DMS79 treated with DMSO at 0.1 percent for 48 hours (cell line): ENCODE measurements around the gene RNF123.

Source experiments
- DNase-seq: peaks from one replicate; lab custom pipeline; 2025; lab: John Stamatoyannopoulos, UW

Gene RNF123

DNA sequence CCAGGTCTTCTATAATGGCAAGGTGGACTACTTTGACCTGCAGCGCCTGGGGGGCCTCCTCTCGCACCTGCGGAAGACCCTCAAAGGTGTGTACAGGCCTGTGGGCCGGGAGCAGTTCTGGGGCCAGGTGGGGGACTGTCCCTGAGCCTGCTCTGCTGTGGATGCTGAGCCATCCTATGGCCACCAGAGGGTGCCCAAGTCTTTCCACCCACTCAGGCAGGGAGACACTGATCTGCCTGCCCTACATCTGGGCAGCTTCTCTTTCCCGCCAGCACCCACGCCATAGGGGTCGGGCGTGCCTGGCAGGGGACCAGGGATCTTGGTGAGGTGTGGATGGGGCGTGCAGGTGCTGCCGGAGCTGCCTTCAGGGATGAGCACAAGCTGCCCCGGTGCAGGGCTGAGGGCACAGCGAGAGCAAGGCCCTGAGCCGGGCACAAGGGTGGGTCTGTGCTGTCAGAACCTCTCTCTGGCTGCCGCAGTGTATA is 14.1 kb downstream of the RNF123 start:
- DNase-seq, result peak; percentile 17

- DNase-seq, result no peak
Measured at GRCh38 chr3:49703956-49704355, 14.6 kb downstream of the RNF123 start.

- no peak for DNase-seq
Measured at GRCh38 chr3:49704629-49705028, 15.3 kb downstream of the RNF123 start.

DNA sequence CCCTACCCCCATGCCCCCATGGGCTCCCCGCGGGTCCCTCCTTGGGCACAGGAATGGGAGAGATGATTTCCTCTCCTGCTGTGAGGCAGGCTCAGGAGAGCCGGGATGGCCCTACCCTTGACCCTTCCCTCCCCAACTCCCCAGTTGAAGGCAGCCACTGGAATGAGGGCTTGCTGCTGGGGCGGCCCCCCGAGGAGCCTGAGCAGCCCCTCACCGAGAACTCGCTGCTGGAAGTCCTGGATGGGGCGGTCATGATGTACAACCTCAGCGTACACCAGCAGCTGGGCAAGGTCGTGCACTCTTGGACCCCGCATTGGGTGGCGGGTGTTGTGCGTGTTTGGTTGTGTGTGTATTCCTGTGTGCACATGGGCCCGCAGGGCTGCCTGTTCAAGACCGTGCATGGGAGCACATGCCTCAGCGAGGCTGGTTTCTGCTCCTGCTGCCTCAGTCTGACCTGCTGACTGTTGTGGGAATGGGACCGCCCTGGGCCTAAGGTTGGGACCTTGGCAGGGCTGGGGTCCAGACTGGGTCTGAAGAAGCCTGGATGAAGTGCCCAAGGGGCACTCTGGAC is 16.1 kb downstream of the RNF123 start:
- DNase-seq, result no peak

DNA sequence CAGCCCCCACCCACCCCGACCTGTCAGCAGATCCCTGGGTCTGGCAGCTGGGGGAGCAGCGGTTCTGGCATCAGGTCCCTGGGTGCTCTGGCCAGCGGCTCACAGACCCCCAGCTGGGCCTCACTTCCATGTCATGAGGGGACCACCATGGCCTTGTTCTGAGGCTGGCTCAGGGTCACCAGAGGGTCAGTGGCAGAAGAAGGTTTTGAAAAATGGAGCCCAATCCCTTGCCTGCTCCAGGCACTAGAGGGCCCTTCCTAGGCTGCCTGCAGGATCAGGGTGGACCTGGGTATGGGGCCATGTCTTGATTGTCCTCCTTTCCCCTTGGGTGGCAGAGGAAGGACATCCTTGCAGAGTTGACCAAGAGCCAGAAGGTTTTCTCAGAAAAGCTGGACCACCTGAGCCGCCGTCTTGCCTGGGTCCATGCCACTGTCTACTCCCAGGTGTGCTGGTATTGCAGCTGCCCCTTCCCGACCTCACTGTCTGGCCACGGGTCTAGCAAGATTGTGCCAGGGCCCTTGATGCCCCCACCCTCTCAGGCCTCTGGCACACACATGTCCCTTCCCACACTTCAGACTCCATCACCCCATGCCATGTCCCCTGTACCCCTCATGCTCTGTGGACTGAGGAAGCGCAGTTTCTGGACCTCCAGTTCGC is 17.2 kb downstream of the RNF123 start:
- DNase-seq, result no peak

DNA sequence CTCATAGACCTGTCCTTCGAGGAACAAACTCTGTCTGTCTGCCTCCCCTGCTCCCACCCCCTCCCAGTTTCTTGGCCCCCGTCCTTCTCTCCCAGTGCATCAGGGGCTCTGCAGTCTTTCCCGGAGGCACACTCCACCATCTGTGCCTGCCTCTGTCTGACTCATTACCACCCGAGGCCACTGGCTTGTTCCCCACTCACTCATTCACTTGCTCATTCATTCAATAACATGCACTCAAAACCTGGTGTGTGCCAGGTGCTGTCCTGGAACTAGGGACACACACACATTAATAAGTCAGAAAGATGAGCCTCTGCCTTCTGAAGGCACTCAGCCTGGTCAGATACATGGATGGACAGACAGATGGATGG is 17.7 kb downstream of the RNF123 start:
- no peak for DNase-seq

DNA sequence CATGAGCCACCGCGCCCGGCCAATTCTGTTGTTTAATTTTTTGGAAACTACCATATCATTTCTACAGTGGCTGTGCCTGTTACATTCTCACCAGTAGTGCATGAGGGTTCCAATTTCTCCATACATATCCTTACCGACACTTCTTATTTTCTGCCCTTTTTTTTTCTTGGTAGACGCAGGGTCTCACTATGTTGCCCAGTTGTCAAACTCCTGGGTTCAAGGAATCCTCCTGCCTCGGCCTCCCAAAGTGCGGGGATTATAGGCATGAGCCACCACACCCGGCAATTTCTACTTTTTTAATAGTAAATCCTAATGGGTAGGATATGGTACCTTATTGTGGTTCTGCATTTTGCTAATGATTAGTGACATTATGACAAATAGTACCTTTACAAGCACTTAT is 20.5 kb downstream of the RNF123 start:
- DNase-seq, result no peak

DNA sequence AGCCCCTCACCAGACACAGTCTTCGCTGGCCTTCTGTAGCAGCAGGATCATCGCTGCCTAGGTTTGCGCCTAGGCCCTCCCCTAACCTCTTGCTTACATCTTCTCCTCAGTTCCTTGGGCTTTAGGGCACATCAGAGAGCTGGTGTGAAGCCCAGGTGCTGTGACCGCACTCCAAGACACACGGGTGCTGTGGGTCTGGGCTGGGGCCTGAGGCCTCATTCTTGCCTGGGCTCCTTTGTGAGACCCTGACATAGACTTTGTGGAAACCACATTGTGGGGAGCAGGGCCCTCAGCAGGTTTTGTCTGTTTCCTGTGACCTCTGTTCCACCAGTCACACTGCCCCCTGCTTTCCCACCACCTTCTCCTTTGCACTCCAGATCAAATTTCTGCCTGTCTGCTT is 22.1 kb downstream of the RNF123 start:
- DNase-seq, result no peak

GRCh38 chr3:49712166-49712565 is 22.8 kb downstream of the RNF123 start:
- DNase-seq, result no peak

DNA sequence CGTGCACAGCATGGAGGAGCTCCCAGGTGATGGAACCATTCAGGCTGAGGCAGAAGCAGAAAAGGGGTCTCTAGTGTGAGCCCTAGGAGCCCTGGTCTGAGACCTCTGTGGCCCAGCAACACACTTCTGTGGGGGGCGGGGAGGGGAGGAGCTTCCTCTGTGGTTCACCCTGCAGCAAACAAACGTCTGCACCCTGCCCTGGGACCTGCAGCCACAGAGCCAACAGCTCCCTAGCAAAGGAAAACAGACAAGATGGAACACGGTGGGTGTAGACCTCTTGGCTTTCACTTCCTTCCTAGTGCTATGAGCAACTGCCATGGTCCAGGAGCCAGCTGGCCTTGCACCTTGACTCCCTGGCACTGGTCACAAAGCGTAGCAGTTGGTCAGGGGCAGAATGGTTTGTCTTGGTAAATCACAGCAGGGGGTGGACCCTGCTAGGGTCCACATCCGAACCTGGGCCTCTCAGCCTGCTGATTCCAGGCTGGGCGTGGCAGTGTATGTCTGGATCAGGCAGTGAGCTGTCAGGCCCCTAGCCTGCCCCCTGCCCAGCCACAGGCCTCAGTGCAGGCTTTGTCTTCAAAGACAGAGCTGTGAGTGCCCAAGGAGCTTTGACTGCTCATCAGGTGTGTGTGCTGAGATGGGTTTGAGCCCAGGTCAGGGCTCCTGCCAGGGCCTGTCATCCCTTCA is 23.4 kb downstream of the RNF123 start:
- no peak for DNase-seq

DNA sequence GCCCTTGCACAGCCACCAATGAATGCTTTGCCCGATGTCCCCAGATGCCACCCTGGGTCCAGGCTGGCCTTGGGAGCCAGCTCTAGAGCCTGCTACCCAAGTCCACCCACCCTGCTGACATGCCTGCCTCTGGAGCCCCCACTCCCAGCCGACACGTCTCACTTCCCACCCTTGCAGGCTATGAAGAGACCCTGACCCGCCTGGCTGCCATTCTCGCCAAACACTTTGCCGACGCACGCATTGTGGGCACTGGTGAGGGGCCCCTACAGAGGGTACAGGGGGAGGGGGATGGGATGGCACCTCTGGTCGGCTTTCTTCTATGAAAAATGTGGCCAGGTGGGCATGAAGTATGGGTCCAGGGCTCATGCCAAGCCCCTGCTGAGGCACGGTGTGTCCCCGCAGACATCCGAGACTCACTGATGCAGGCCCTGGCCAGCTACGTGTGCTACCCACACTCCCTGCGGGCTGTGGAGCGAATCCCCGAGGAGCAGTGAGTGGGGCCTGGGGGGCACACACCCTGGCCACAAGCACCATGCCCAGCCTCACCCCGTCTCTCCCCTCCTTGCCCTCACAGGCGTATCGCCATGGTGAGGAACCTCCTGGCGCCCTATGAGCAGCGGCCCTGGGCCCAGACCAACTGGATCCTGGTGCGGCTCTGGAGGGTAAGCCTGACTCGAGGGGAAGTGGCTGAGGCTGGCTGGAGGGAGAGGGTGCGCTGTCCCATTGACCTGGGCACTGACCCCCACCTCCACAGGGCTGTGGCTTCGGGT is 24.2 kb downstream of the RNF123 start:
- no peak for DNase-seq

DNA sequence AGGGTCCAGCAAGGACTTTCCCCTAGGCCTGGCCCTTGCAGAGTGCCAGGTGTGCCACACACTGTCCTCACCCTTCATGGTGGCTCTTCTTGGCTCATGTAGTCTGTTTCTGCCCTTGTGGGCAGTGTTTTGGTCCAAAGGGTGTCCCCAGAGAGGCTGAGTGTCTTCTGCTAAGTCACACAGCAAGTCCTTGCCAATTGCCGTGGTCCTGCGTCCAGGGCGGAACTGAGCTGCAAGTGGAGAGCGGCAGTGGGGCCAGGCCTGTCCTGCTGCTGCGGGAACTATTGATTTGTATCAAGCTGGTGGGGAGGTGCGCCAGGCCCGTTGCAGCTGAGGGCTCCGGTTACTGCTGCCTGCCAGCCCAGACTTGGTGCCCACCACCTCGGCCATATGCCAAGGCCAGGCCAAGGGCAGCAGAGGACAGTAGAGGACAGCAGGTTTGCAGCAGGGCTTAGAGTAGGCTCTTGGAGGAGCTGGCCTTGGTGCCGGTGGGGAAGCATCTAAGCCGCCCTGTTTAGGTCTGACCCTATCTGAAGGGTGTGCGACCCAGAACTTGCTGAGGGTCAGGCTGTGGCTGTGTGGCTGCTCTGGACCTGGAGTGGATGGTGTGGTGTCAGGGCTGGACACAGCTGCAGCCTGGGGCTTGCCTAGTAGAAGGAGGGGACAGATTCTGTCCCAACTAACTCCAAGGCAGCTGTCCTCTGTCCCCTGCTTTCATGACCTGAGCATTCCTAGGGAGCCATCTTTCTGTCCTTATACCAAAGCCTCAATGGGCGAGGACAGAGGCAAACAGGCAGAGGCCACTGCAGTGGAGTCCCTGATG is 25.6 kb downstream of the RNF123 start:
- DNase-seq, result no peak

DNA sequence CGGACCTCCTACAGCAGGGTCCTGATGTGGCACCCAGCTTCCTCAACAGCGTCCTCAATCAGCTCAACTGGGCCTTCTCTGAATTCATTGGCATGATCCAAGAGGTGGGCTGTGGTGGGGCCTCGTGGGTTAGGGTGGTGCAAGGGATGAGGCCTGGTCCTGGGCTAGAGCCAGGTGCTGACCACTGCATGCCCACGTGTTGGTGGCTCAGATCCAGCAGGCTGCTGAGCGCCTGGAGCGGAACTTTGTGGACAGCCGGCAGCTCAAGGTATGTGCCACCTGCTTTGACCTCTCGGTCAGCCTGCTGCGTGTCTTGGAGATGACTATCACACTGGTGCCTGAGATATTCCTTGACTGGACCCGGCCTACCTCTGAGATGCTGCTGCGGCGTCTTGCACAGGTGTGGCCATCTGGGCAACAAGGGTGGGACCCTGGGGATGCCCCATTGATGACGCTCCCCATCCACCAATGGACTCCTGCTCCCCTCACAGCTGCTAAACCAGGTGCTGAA is 26.3 kb downstream of the RNF123 start:
- DNase-seq, result no peak

GRCh38 chr3:49716169-49716568 is 26.8 kb downstream of the RNF123 start:
- no peak for DNase-seq

DNA sequence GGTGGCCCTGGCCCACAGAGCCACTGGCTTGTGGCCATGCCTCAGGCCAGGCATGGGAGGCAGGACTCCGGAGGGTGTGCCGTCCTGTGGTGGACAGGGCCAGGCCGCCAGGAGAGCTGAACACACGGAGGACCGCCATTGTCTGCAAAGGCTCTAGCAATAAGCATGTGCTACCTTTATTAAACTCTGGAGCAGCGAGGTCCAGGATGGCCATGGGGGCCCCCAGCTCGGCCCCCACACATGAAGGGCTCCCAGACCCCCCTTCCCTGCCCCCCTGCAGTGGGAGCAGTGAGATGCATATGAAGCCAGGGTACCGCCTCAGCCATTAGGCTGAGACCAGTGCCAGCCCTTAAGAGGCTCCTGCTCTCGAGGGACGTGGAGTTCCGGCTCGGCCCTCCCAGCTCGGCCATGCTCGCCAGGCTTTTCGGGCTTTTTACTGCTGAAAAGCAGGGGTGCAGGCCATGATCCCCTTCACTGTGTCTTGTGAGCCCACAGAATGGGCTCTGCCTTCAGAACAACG is 27.4 kb downstream of the RNF123 start:
- no peak for DNase-seq

- DNase-seq, result no peak
Measured at GRCh38 chr3:49717211-49717958, 28.0 kb downstream of the RNF123 start.

GRCh38 chr3:49717959-49718857 is 28.9 kb downstream of the RNF123 start:
- DNase-seq, result no peak

DNA sequence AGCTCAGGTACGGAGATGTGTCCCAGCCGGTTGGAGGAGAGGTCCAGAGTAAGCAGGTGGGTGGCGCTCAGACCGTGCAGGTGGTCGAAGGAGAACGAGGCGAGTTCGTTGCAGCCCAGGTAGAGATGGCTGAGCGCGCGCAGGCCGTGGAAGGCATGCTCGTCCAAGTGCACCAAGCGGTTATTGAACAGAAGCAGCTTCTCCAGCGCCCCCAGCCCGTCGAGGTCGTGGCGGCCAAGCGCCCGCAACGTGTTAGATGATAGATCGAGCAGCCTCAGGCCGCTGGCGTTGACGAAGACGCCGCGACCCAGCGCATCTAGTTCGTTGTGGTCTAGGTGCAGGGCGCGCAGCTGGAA is 29.5 kb downstream of the RNF123 start:
- DNase-seq, result no peak

GRCh38 chr3:49719214-49719884 is 30.0 kb downstream of the RNF123 start, which contains the start of gene AMIGO3:
TSS of gene AMIGO3 (minus strand) at chr3:49719684. CDS start at chr3:49719465, 219 bp downstream.
- no peak for DNase-seq
